GM23338 (cell line): ENCODE results near the gene GKN1.

Experiments
- CREB1 ChIP-seq: fragments of 250-450 bp; sonication (Bioruptor Pico); IDR thresholded peaks from 2 replicates; pipeline ENCODE4 v1.5.0; 2020; ENCODE audit warnings: low read depth, mild to moderate bottlenecking, moderate library complexity
- EZH2 ChIP-seq: fragments of 200-600 bp; sonication (generic); IDR thresholded peaks from one replicate; pipeline ENCODE4 v1.8.0; 2017; ENCODE audit warnings: antibody characterized with exemption, mild to moderate bottlenecking, low read depth; ENCODE audit not compliant: unreplicated experiment
- EZH2phosphoT487 ChIP-seq: fragments of 200-600 bp; sonication (generic); IDR thresholded peaks from one replicate; pipeline ENCODE4 v1.8.1; 2018; ENCODE audit warnings: antibody characterized with exemption; ENCODE audit not compliant: unreplicated experiment
- JUNB ChIP-seq: IDR thresholded peaks from one replicate; pipeline ENCODE4 v1.6.1; 2016; ENCODE audit warnings: antibody characterized with exemption; ENCODE audit not compliant: unreplicated experiment
- POLR2AphosphoS5 ChIP-seq: IDR thresholded peaks from 2 replicates; pipeline ENCODE4 v1.6.1; 2016; ENCODE audit warnings: antibody characterized with exemption, low read depth
- ZNF114 ChIP-seq: fragments of 250-450 bp; sonication (Bioruptor Pico); IDR thresholded peaks from 2 replicates; pipeline ENCODE4 v1.5.0; 2020; ENCODE audit warnings: mild to moderate bottlenecking, moderate library complexity
- TF ChIP-seq, protein P1 (sequence below), 2 experiments: fragments of 200-600 bp in 1 of 2; sonication (generic) in 1 of 2; conservative IDR thresholded peaks; 2 replicates each; pipeline versions ENCODE4 v1.5.1 to v1.6.1; 2016 to 2017; ENCODE audit warnings: antibody characterized with exemption in 2 of 2, low read depth in 2 of 2, mild to moderate bottlenecking in 2 of 2, moderate library complexity in 1 of 2
- TF ChIP-seq, protein P2 (sequence below): IDR thresholded peaks from 2 replicates; pipeline ENCODE4 v1.6.1; 2016; ENCODE audit warnings: antibody characterized with exemption
- TF ChIP-seq, protein P3 (sequence below): IDR thresholded peaks from one replicate; pipeline ENCODE4 v1.6.1; 2018; ENCODE audit warnings: antibody characterized with exemption; ENCODE audit not compliant: unreplicated experiment
- TF ChIP-seq, protein P4 (sequence below): fragments of 250-450 bp; sonication (Bioruptor Pico); IDR thresholded peaks from 2 replicates; pipeline ENCODE4 v1.5.0; 2020; ENCODE audit warnings: mild to moderate bottlenecking, moderate library complexity

DNA sequence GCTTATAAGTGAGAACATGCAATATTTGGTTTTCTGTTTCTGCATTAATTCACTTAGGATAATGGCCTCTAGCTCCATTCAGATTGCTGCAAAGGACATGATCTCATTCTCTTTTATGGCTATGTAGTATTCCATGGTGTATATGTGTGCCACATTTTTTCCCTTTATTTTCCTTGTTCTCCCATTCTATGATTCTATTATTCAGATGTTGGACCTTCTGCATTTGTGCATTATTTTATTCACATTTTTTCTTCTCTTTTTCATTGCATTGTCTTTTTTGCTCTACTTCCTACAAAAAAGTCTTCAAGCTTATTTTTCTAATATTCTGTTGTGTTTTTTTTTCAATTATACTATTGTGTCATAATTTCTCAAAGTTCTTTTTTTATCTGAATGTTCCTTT is 27.4 kb downstream of the GKN1 start:
- TF ChIP-seq, protein P1, sequence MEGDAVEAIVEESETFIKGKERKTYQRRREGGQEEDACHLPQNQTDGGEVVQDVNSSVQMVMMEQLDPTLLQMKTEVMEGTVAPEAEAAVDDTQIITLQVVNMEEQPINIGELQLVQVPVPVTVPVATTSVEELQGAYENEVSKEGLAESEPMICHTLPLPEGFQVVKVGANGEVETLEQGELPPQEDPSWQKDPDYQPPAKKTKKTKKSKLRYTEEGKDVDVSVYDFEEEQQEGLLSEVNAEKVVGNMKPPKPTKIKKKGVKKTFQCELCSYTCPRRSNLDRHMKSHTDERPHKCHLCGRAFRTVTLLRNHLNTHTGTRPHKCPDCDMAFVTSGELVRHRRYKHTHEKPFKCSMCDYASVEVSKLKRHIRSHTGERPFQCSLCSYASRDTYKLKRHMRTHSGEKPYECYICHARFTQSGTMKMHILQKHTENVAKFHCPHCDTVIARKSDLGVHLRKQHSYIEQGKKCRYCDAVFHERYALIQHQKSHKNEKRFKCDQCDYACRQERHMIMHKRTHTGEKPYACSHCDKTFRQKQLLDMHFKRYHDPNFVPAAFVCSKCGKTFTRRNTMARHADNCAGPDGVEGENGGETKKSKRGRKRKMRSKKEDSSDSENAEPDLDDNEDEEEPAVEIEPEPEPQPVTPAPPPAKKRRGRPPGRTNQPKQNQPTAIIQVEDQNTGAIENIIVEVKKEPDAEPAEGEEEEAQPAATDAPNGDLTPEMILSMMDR (conservative IDR thresholded peaks at IDR 0.05; ENCODE audit: low read depth in 2 of 2), result no peak
- TF ChIP-seq EZH2, result no peak
- TF ChIP-seq POLR2AphosphoS5, result no peak
- TF ChIP-seq, protein P2, sequence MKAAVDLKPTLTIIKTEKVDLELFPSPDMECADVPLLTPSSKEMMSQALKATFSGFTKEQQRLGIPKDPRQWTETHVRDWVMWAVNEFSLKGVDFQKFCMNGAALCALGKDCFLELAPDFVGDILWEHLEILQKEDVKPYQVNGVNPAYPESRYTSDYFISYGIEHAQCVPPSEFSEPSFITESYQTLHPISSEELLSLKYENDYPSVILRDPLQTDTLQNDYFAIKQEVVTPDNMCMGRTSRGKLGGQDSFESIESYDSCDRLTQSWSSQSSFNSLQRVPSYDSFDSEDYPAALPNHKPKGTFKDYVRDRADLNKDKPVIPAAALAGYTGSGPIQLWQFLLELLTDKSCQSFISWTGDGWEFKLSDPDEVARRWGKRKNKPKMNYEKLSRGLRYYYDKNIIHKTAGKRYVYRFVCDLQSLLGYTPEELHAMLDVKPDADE, result no peak
- TF ChIP-seq JUNB, result no peak
- TF ChIP-seq, protein P3, sequence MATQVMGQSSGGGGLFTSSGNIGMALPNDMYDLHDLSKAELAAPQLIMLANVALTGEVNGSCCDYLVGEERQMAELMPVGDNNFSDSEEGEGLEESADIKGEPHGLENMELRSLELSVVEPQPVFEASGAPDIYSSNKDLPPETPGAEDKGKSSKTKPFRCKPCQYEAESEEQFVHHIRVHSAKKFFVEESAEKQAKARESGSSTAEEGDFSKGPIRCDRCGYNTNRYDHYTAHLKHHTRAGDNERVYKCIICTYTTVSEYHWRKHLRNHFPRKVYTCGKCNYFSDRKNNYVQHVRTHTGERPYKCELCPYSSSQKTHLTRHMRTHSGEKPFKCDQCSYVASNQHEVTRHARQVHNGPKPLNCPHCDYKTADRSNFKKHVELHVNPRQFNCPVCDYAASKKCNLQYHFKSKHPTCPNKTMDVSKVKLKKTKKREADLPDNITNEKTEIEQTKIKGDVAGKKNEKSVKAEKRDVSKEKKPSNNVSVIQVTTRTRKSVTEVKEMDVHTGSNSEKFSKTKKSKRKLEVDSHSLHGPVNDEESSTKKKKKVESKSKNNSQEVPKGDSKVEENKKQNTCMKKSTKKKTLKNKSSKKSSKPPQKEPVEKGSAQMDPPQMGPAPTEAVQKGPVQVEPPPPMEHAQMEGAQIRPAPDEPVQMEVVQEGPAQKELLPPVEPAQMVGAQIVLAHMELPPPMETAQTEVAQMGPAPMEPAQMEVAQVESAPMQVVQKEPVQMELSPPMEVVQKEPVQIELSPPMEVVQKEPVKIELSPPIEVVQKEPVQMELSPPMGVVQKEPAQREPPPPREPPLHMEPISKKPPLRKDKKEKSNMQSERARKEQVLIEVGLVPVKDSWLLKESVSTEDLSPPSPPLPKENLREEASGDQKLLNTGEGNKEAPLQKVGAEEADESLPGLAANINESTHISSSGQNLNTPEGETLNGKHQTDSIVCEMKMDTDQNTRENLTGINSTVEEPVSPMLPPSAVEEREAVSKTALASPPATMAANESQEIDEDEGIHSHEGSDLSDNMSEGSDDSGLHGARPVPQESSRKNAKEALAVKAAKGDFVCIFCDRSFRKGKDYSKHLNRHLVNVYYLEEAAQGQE, result no peak
- TF ChIP-seq CREB1, result no peak
- no peak for TF ChIP-seq EZH2phosphoT487
- no peak for TF ChIP-seq ZNF114
- TF ChIP-seq, protein P4, sequence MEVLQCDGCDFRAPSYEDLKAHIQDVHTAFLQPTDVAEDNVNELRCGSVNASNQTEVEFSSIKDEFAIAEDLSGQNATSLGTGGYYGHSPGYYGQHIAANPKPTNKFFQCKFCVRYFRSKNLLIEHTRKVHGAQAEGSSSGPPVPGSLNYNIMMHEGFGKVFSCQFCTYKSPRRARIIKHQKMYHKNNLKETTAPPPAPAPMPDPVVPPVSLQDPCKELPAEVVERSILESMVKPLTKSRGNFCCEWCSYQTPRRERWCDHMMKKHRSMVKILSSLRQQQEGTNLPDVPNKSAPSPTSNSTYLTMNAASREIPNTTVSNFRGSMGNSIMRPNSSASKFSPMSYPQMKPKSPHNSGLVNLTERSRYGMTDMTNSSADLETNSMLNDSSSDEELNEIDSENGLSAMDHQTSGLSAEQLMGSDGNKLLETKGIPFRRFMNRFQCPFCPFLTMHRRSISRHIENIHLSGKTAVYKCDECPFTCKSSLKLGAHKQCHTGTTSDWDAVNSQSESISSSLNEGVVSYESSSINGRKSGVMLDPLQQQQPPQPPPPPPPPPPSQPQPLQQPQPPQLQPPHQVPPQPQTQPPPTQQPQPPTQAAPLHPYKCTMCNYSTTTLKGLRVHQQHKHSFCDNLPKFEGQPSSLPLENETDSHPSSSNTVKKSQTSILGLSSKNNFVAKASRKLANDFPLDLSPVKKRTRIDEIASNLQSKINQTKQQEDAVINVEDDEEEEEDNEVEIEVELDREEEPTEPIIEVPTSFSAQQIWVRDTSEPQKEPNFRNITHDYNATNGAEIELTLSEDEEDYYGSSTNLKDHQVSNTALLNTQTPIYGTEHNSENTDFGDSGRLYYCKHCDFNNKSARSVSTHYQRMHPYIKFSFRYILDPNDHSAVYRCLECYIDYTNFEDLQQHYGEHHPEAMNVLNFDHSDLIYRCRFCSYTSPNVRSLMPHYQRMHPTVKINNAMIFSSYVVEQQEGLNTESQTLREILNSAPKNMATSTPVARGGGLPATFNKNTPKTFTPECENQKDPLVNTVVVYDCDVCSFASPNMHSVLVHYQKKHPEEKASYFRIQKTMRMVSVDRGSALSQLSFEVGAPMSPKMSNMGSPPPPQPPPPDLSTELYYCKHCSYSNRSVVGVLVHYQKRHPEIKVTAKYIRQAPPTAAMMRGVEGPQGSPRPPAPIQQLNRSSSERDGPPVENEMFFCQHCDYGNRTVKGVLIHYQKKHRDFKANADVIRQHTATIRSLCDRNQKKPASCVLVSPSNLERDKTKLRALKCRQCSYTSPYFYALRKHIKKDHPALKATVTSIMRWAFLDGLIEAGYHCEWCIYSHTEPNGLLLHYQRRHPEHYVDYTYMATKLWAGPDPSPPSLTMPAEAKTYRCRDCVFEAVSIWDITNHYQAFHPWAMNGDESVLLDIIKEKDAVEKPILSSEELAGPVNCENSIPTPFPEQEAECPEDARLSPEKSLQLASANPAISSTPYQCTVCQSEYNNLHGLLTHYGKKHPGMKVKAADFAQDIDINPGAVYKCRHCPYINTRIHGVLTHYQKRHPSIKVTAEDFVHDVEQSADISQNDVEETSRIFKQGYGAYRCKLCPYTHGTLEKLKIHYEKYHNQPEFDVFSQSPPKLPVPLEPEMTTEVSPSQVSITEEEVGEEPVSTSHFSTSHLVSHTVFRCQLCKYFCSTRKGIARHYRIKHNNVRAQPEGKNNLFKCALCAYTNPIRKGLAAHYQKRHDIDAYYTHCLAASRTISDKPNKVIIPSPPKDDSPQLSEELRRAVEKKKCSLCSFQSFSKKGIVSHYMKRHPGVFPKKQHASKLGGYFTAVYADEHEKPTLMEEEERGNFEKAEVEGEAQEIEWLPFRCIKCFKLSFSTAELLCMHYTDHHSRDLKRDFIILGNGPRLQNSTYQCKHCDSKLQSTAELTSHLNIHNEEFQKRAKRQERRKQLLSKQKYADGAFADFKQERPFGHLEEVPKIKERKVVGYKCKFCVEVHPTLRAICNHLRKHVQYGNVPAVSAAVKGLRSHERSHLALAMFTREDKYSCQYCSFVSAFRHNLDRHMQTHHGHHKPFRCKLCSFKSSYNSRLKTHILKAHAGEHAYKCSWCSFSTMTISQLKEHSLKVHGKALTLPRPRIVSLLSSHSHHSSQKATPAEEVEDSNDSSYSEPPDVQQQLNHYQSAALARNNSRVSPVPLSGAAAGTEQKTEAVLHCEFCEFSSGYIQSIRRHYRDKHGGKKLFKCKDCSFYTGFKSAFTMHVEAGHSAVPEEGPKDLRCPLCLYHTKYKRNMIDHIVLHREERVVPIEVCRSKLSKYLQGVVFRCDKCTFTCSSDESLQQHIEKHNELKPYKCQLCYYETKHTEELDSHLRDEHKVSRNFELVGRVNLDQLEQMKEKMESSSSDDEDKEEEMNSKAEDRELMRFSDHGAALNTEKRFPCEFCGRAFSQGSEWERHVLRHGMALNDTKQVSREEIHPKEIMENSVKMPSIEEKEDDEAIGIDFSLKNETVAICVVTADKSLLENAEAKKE (CRISPR knock-in tag), result no peak
